Panc1 (cell line): ENCODE data around the gene AAMDC. TPM values are rescaled to one million over a fixed set of nuclear protein-coding genes. Genes with fewer than 3 reads are reported as not detected.

Experiments
- ATAC-seq: fragments of 200-7000 bp; cut with Tn5 transposase; 2 replicates; pipeline ENCODE4 v1.9.1; 2020; ENCODE audit warnings: mild to moderate bottlenecking, moderate library complexity
- BruUV-seq: library from RNA; stranded (reverse); fragments of 400-500 nt; replicated peaks from 2 replicates; lab custom pipeline; 2021; lab: Mats Ljungman, UMichigan
- CTCF ChIA-PET: fragments of 300-600 bp; sonication (Branson Sonifier 250); formaldehyde crosslinking; loops from one replicate; lab custom pipeline; 2022; ENCODE audit warnings: antibody characterized with exemption; lab: Charles Lee
- POLR2A ChIA-PET: fragments of 300-600 bp; sonication (Branson Sonifier 250); formaldehyde crosslinking; loops from one replicate; lab custom pipeline; 2022; ENCODE audit warnings: antibody characterized with exemption; lab: Charles Lee
- DNase-seq: peaks from one replicate; pipeline ENCODE4 v3.0.0-alpha.2; 2010; ENCODE audit warnings: low read depth, low spot score
- H3K27ac ChIP-seq: 2 replicates; pipeline ENCODE4 v1.5.1; 2011; ENCODE audit warnings: mild to moderate bottlenecking, low read length, inconsistent platforms
- H3K27me3 ChIP-seq: fragments of 200-500 bp; sonication (Bioruptor generic); 2 replicates; pipeline ENCODE4 v1.6.0; 2014; ENCODE audit warnings: low read length, inconsistent platforms; ENCODE audit not compliant: control insufficient read depth, insufficient read depth
- H3K36me3 ChIP-seq: fragments of 200-500 bp; sonication (Bioruptor generic); 2 replicates; pipeline ENCODE4 v1.5.1; 2014; ENCODE audit warnings: inconsistent platforms, mild to moderate bottlenecking, low read length, moderate library complexity; ENCODE audit not compliant: control insufficient read depth, insufficient read depth
- H3K4me1 ChIP-seq: 2 replicates; pipeline ENCODE4 v1.5.1; 2011; ENCODE audit warnings: inconsistent platforms, mild to moderate bottlenecking, low read length, moderate library complexity; ENCODE audit not compliant: control insufficient read depth, insufficient read depth
- H3K4me3 ChIP-seq, 2 experiments: 2 replicates each; pipeline ENCODE4 v1.5.1; 2011 to 2012; ENCODE audit warnings: low read depth in 2 of 2, low read length in 2 of 2, mild to moderate bottlenecking in 2 of 2, inconsistent platforms in 1 of 2, moderate library complexity in 1 of 2
- H3K9me3 ChIP-seq: fragments of 200-500 bp; sonication (Bioruptor generic); 2 replicates; pipeline ENCODE4 v1.5.1; 2014; ENCODE audit warnings: low read depth, mild to moderate bottlenecking, inconsistent platforms, low read length, moderate library complexity; ENCODE audit not compliant: control insufficient read depth, insufficient read depth
- CTCF ChIP-seq: fragments of 450-650 bp; IDR thresholded peaks from 2 replicates; pipeline ENCODE4 v1.5.1; 2017; ENCODE audit warnings: mild to moderate bottlenecking
- POLR2AphosphoS5 ChIP-seq: IDR thresholded peaks from 2 replicates; pipeline ENCODE4 v1.6.1; 2012; ENCODE audit warnings: mild to moderate bottlenecking, low read depth, low read length, moderate library complexity
- REST ChIP-seq, 2 experiments: IDR thresholded peaks; 2 replicates each; pipeline ENCODE4 v1.6.1; 2011 to 2012; ENCODE audit warnings: low read depth in 2 of 2, control low read depth in 1 of 2, low read length in 1 of 2, mild to moderate bottlenecking in 1 of 2, moderate library complexity in 1 of 2; ENCODE audit not compliant: insufficient read depth in 1 of 2
- SIN3A ChIP-seq: IDR thresholded peaks from 2 replicates; pipeline ENCODE4 v1.6.1; 2012; ENCODE audit warnings: low read depth, mild to moderate bottlenecking, low read length, moderate library complexity, borderline replicate concordance; ENCODE audit not compliant: insufficient read depth
- TCF7L2 ChIP-seq: IDR thresholded peaks from 2 replicates; pipeline ENCODE4 v1.6.1; 2011; ENCODE audit warnings: mild to moderate bottlenecking, low read depth, low read length, inconsistent platforms
- in situ Hi-C: cut with HindIII; loops from 2 replicates; pipeline ENCODE4 v1.10.0; 2016; ENCODE audit warnings: low sequenced_read_pairs, low pct_unique_long_range_greater_than_20kb
- intact Hi-C: fragments of 100-400 bp; cut with micrococcal nuclease; formaldehyde crosslinking; loops from one replicate; pipeline ENCODE4 v1.10.0; 2022; ENCODE audit not compliant: unreplicated experiment
- total RNA-seq: library from RNA; stranded (reverse); gene quantifications from one replicate; pipeline ENCODE4 v1.2.1, GENCODE V29; 2021; ENCODE audit not compliant: unreplicated experiment

Gene AAMDC
- total RNA-seq, 1 experiment from 2014 or later = 52.7 TPM

GRCh38 chr11:77801477-77801876, 19.5 kb upstream of the AAMDC start:
- ChIA-PET CTCF (no interaction called here), POLR2A (no interaction called here)
- Histone ChIP-seq H3K4me1 (no peaks in the 10 kb centered on the region), H3K9me3 (no peaks in the 10 kb centered on the region), H3K36me3 (no peaks in the 10 kb centered on the region), H3K27ac (no peak overlapping the region), H3K4me3 (no peak overlapping the region), H3K27me3 (no peaks in the 10 kb centered on the region)
- intact Hi-C loops = no loop called here
- no peak for ATAC-seq
- no peak for DNase-seq
- no TSS peak for BruUV-seq
- in situ Hi-C loops = no loop called here
- TF ChIP-seq TCF7L2 (no peak), CTCF (no peak), REST (IDR thresholded peaks at IDR 0.05; ENCODE audit: insufficient read depth in 1 of 2, low read depth in 2 of 2, low read length in 1 of 2) (no peak), SIN3A (no peak), POLR2AphosphoS5 (no peak)

GRCh38 chr11:77806415-77806814, 14.5 kb upstream of the AAMDC start:
- no peak for DNase-seq
- no TSS peak for BruUV-seq
- POLR2A ChIA-PET = interaction anchor here (0.6 to 0.7 kb wide), 2 partner anchors 33 to 37 kb away, joined by 3 read pairs; no protein-coding TSS in a partner anchor
- CTCF ChIA-PET = no interaction called here
- no peak overlapping the region for H3K4me3 ChIP-seq
- no peaks in the 10 kb centered on the region for H3K27me3 ChIP-seq
- TF ChIP-seq TCF7L2 (no peak), REST (IDR thresholded peaks at IDR 0.05; ENCODE audit: insufficient read depth in 1 of 2, low read depth in 2 of 2, low read length in 1 of 2) (no peak), CTCF (no peak), POLR2AphosphoS5 (no peak), SIN3A (no peak)
- peaks cover 7% of the 10 kb centered on the region for H3K4me1 ChIP-seq
- intact Hi-C loops (no loop called here), in situ Hi-C loops (no loop called here)
- no peaks in the 10 kb centered on the region for H3K9me3 ChIP-seq
- ATAC-seq = no peak
- no peak overlapping the region for H3K27ac ChIP-seq
- no peaks in the 10 kb centered on the region for H3K36me3 ChIP-seq
